DND-41 (cell line): ENCODE results near the gene SGO1.

Experiments used
- CTCF ChIP-seq: IDR thresholded peaks from 2 replicates; pipeline ENCODE4 v1.5.1; 2012; ENCODE audit warnings: borderline replicate concordance, low read length, moderate library complexity, mild to moderate bottlenecking; ENCODE audit not compliant: poor library complexity, severe bottlenecking; ENCODE audit errors: extremely low read depth
- EZH2 ChIP-seq: IDR thresholded peaks from 3 replicates; pipeline ENCODE4 v1.6.1; 2012; ENCODE audit warnings: borderline replicate concordance, low read depth, mild to moderate bottlenecking, moderate library complexity, low read length, inconsistent platforms; ENCODE audit not compliant: severe bottlenecking

- TF ChIP-seq CTCF, result no peak
- TF ChIP-seq EZH2, result no peak
Observed at GRCh38 chr3:20232906-20233780, 47.1 kb upstream of the SGO1 start.
